Measurements from ENCODE around the gene EIF2B4. TPM values are rescaled to one million over a fixed set of nuclear protein-coding genes. Genes with fewer than 3 reads are reported as not detected.

The EIF2B4 gene
- total and polyA plus RNA-seq, 9 of the 15 experiments (the other 6 are each of a cell fraction or from before 2014, with no cell fraction given) = 29.7 to 80.3 (median 58.9) TPM

- TF ChIP-seq, protein P1, sequence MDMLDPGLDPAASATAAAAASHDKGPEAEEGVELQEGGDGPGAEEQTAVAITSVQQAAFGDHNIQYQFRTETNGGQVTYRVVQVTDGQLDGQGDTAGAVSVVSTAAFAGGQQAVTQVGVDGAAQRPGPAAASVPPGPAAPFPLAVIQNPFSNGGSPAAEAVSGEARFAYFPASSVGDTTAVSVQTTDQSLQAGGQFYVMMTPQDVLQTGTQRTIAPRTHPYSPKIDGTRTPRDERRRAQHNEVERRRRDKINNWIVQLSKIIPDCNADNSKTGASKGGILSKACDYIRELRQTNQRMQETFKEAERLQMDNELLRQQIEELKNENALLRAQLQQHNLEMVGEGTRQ (CRISPR knock-in tag; IDR thresholded peaks at IDR 0.05) = no peak
- TF ChIP-seq NFIX (CRISPR knock-in tag; IDR thresholded peaks at IDR 0.05; ENCODE audit: low read depth) (no peak), ETV5 (CRISPR knock-in tag; IDR thresholded peaks at IDR 0.05; ENCODE audit: low read depth) (no peak), ZNF589 (CRISPR knock-in tag; IDR thresholded peaks at IDR 0.05; ENCODE audit: low read depth) (no peak), SAFB2 (IDR thresholded peaks at IDR 0.05; ENCODE audit: borderline replicate concordance, low read depth, low read length, severe bottlenecking) (no peak), SRSF3 (IDR thresholded peaks at IDR 0.05; ENCODE audit: insufficient read depth, low read length) (0 out of 2 replicates have a peak, but pooled peaks have one; percentile 42), CREBBP (IDR thresholded peaks at IDR 0.05; ENCODE audit: low read depth, low read length) (no peak), TCF7 (IDR thresholded peaks at IDR 0.05; ENCODE audit: borderline replicate concordance) (no peak), NFXL1 (CRISPR knock-in tag; IDR thresholded peaks at IDR 0.05) (no peak), ZBTB33 (CRISPR knock-in tag; IDR thresholded peaks at IDR 0.05) (no peak), ZBTB7A (IDR thresholded peaks at IDR 0.05; ENCODE audit: borderline replicate concordance, control insufficient read depth, low read depth, low read length) (peak; percentile 75), SNRNP70 (optimal IDR thresholded peaks at IDR 0.05; ENCODE audit: low read depth, low read length) (no peak), TBL1XR1 (IDR thresholded peaks at IDR 0.05; ENCODE audit: low read length in 2 of 2) (no peak), SIN3A (IDR thresholded peaks at IDR 0.05; ENCODE audit: borderline replicate concordance in 2 of 2, control insufficient read depth in 1 of 2, low read depth in 2 of 2, low read length in 2 of 2) (peak in 1 of 2 experiments; percentile 79; a peak in 1 of 4 replicates), CBFB (CRISPR knock-in tag; IDR thresholded peaks at IDR 0.05) (no peak), CBFA2T3 (IDR thresholded peaks at IDR 0.05) (no peak), ZNF165 (CRISPR knock-in tag; IDR thresholded peaks at IDR 0.05; ENCODE audit: borderline replicate concordance) (no peak)
- TF ChIP-seq, protein P2, sequence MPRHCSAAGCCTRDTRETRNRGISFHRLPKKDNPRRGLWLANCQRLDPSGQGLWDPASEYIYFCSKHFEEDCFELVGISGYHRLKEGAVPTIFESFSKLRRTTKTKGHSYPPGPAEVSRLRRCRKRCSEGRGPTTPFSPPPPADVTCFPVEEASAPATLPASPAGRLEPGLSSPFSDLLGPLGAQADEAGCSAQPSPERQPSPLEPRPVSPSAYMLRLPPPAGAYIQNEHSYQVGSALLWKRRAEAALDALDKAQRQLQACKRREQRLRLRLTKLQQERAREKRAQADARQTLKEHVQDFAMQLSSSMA (CRISPR knock-in tag; IDR thresholded peaks at IDR 0.05) = peak; percentile 75; the same call in 1 of the 2 replicates
- TF ChIP-seq, protein P3, sequence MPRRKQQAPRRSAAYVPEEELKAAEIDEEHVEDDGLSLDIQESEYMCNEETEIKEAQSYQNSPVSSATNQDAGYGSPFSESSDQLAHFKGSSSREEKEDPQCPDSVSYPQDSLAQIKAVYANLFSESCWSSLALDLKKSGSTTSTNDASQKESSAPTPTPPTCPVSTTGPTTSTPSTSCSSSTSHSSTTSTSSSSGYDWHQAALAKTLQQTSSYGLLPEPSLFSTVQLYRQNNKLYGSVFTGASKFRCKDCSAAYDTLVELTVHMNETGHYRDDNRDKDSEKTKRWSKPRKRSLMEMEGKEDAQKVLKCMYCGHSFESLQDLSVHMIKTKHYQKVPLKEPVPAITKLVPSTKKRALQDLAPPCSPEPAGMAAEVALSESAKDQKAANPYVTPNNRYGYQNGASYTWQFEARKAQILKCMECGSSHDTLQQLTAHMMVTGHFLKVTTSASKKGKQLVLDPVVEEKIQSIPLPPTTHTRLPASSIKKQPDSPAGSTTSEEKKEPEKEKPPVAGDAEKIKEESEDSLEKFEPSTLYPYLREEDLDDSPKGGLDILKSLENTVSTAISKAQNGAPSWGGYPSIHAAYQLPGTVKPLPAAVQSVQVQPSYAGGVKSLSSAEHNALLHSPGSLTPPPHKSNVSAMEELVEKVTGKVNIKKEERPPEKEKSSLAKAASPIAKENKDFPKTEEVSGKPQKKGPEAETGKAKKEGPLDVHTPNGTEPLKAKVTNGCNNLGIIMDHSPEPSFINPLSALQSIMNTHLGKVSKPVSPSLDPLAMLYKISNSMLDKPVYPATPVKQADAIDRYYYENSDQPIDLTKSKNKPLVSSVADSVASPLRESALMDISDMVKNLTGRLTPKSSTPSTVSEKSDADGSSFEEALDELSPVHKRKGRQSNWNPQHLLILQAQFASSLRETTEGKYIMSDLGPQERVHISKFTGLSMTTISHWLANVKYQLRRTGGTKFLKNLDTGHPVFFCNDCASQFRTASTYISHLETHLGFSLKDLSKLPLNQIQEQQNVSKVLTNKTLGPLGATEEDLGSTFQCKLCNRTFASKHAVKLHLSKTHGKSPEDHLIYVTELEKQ (CRISPR knock-in tag; IDR thresholded peaks at IDR 0.05) = no peak
Measured at GRCh38 chr2:27408601-27409320, 38.6 kb upstream of the EIF2B4 start (continued).

Data from K562 (cell line).